Bronchial epithelial cell (primary cell): ENCODE results near the gene PTPRN2. TPM values are rescaled to one million over a fixed set of nuclear protein-coding genes. Genes with fewer than 3 reads are reported as not detected.

Source experiments
- DNase-seq: peaks from one replicate; pipeline ENCODE4 v3.0.0-alpha.2; 2010; ENCODE audit warnings: low read depth
- FAIRE-seq: peaks from 2 replicates; lab custom pipeline; 2011; peaks lifted over from hg19 to GRCh38; lab: Jason Lieb, UNC
- H3K27me3 ChIP-seq: 2 replicates; pipeline ENCODE4 v1.5.1; 2011; ENCODE audit warnings: low read length; ENCODE audit not compliant: control insufficient read depth, insufficient read depth
- H3K36me3 ChIP-seq: 2 replicates; pipeline ENCODE4 v1.5.1; 2011; ENCODE audit warnings: low read length; ENCODE audit not compliant: control insufficient read depth, insufficient read depth
- H3K4me3 ChIP-seq: 2 replicates; pipeline ENCODE4 v1.5.1; 2011; ENCODE audit warnings: mild to moderate bottlenecking, low read depth, low read length, control low read depth
- total RNA-seq: library from RNA; depleted of rRNA; stranded (reverse); fragments of >200 nt; gene quantifications from 2 replicates; pipeline ENCODE4 v1.2.1, GENCODE V29; 2014
- TF ChIP-seq, protein P1 (sequence below): IDR thresholded peaks from 2 replicates; pipeline ENCODE4 v1.5.1; 2011; ENCODE audit warnings: mild to moderate bottlenecking, moderate library complexity, low read length, control low read depth, inconsistent platforms; ENCODE audit not compliant: insufficient read depth, severe bottlenecking

Gene PTPRN2
- total RNA-seq, 1 donor from 2014 or later = 1.1 TPM

DNA sequence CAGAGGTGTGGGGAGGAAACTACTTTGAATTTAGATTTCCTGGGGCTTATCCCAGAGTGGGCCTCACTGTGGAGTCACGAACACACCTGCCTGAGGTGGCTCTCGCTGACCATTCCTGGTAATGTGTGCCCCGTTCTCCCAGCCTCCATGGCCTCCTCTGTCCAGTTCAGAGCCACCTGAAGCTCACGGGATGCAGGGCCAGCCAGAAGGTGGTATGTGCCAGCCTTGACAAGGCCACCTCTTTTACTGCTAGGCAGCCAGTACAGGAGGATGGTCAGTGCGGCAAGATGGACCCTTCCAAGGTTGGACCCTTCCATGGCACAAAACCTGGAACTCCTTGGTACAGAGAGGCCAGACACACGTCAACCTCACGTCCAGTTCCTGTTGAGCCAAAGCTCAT, 1040.5 kb downstream of the PTPRN2 start:
- DNase-seq (no peak), FAIRE-seq (peak; percentile 55)
- no peaks in the 10 kb centered on the region for H3K36me3 ChIP-seq
- TF ChIP-seq, protein P1, sequence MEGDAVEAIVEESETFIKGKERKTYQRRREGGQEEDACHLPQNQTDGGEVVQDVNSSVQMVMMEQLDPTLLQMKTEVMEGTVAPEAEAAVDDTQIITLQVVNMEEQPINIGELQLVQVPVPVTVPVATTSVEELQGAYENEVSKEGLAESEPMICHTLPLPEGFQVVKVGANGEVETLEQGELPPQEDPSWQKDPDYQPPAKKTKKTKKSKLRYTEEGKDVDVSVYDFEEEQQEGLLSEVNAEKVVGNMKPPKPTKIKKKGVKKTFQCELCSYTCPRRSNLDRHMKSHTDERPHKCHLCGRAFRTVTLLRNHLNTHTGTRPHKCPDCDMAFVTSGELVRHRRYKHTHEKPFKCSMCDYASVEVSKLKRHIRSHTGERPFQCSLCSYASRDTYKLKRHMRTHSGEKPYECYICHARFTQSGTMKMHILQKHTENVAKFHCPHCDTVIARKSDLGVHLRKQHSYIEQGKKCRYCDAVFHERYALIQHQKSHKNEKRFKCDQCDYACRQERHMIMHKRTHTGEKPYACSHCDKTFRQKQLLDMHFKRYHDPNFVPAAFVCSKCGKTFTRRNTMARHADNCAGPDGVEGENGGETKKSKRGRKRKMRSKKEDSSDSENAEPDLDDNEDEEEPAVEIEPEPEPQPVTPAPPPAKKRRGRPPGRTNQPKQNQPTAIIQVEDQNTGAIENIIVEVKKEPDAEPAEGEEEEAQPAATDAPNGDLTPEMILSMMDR = no peak
- no peaks in the 10 kb centered on the region for H3K27me3 ChIP-seq
- no peak overlapping the region for H3K4me3 ChIP-seq

DNA sequence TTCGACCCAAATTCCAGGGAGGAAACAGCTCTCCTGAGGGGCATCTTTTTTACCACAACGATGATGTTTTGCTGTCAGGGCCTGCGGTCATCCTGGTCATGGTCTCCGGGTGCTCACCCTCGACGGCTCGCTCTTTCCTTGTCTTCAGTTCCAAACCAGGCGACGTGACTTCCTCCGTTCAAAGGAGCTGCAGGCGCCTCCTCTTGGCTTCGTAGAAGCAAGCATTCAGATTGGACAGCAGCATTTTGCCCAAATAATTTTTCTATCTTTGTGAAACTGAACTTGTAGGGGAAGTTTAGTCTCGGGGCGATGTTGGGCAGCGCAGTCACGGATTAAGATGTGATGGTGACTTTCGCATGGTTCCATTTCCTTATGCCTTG, 1042.0 kb downstream of the PTPRN2 start:
- Histone ChIP-seq H3K36me3 (no peaks in the 10 kb centered on the region), H3K27me3 (no peaks in the 10 kb centered on the region), H3K4me3 (no peak overlapping the region)
- FAIRE-seq = no peak
- no peak for DNase-seq
- TF ChIP-seq, protein P1 = no peak

DNA sequence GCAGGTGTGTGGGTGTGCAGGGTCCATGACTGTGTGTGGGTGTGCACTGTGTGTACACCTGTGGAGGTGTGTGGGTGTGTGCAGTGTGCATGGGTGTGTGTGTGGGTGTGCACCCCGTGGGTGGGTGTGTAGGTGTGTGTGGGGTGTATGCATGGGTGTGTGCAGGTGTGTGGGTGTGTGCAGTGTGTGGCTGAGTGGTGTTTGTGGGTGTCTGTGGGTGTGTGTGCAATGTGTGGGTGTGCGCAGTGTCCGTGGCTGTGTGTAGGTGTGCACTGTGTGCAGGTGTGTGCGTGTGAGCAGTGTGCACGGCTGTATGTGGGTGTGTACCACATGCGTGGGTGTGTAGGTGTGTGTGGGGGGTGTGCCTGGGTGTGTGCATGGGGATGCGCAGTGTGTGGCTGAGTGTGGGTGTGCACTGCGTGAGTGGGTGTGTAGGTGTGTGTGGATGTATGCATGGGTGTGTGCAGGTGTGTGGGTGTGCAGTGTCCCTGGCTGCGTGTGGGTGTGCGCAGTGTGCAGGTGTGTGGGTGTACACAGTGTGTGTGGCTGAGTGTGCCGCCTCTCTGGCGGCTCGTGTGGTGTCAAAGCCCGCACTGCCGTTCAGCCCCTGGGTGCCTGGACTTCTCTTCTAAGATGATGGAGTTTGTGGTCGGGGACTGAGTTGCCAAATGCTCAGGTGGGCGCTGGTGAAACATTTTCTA, 1042.5 kb downstream of the PTPRN2 start:
- peak; percentile 97 for FAIRE-seq

DNA sequence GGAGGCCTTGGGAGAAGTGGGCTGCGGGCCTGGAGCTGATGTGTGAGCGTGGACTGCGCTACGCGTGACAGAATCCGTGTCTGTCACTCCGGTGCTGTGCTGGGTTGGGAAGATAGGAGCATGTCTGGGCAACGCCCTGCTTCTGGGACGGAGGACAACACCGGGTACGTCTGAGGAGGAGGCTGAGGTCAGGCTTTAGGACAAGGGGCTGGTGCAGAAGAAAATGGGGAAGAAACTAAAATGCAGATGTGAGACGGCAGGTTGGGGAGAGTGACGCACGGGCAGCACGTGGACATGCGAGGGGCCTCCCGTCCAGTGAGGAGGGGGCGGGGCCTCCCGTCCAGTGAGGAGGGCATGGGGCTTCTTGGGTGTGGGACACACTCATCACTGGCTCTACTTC, 1043.4 kb downstream of the PTPRN2 start:
- H3K27me3 ChIP-seq = no peaks in the 10 kb centered on the region
- DNase-seq (no peak), FAIRE-seq (no peak)
- H3K36me3 ChIP-seq = no peaks in the 10 kb centered on the region
- TF ChIP-seq, protein P1 = no peak
- no peak overlapping the region for H3K4me3 ChIP-seq

More for the DNA sequence above, 1042.5 kb downstream of the PTPRN2 start:
- Histone ChIP-seq H3K27me3 (no peaks in the 10 kb centered on the region), H3K36me3 (no peaks in the 10 kb centered on the region), H3K4me3 (no peak overlapping the region)
- TF ChIP-seq, protein P1 = no peak
- DNase-seq = no peak

DNA sequence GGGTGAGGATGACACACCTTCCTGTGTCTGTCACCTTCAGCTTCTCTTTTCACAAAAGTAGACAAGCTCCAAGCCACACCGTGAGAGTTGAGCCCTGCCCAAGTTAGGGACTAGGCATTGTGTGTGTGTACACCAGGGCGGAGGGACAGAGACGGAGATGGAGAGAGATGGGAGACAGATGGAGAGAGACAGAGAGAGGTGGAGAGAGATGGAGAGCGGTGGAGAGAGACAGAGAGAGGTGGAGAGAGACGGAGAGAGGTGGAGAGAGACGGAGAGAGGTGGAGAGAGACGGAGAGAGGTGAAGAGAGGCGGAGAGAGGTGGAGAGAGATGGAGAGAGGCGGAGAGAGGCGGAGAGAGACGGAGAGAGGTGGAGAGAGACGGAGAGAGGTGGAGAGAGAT, 1043.8 kb downstream of the PTPRN2 start:
- FAIRE-seq = no peak
- Histone ChIP-seq H3K4me3 (no peak overlapping the region), H3K27me3 (no peaks in the 10 kb centered on the region), H3K36me3 (no peaks in the 10 kb centered on the region)
- TF ChIP-seq, protein P1 = no peak
- no peak for DNase-seq

DNA sequence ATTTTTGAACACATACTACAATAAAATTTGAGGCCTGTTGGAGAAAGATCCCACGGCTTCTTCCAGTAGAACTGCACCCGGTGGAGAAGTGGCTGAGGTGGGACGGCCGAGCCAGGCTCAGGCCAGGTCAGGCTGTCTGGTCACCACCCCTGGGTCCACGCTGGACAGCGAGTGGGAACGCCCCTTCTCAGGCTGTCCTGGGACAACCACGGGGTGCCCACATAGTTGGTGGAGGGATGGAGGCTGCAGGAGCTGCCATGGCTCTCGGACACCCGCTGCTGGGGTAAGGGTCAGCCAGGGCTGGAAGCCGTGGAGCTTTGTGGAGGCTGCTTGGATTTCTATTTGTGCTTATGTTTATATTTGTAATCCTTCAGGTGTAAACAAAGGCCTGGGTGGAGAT, 1044.3 kb downstream of the PTPRN2 start:
- no peaks in the 10 kb centered on the region for H3K27me3 ChIP-seq
- H3K4me3 ChIP-seq = no peak overlapping the region
- no peak for DNase-seq
- no peaks in the 10 kb centered on the region for H3K36me3 ChIP-seq
- FAIRE-seq = no peak
- TF ChIP-seq, protein P1 = no peak
